ENCODE results near the gene PPCDC.

The PPCDC gene

DNA sequence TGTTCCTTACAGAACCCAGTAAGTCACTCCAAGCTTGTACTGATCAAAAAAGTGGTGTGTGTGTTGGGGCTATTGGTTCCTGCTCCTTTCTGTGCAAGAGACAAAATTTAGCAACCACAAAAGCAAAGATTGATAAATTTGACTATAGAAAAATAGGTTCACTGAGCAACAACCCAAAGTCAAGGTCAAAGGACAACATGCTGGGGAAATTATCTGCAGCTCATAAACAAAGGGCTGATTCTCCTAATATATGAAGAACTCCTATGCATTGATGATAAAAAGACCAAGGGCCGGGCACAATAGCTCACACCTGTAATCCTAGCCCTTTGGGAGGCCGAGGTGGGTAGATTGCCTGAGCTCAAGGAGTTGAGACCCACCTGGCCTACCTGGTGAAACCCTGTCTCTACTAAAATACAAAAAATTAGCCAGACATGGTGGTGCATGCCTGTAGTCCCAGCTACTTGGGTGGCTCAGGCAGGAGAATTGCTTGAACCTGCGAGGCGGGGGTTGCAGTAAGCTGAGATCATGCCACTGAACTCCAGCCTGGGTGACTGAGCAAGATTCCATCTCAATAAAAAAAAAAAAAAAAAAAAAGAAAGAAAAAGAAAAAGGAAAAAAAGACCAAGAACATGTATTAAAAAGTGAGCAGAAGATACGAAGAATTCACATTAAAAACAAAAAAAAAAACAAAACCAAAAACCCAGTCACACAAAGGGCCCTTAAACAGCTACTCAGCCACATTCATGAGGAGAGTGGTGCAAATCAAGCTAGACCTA lies 29.8 kb downstream of the PPCDC start:
- ATAC-seq: no peak
- TF ChIP-seq ZC3H10 (CRISPR knock-in tag; IDR thresholded peaks at IDR 0.05) (no peak), BACH2 (CRISPR knock-in tag; IDR thresholded peaks at IDR 0.05; ENCODE audit: borderline replicate concordance) (no peak), TCF4 (CRISPR knock-in tag; IDR thresholded peaks at IDR 0.05; ENCODE audit: borderline replicate concordance) (no peak), ZNF70 (CRISPR knock-in tag; IDR thresholded peaks at IDR 0.05) (no peak), RARB (CRISPR knock-in tag; IDR thresholded peaks at IDR 0.05) (no peak), TOX (CRISPR knock-in tag; IDR thresholded peaks at IDR 0.05; ENCODE audit: borderline replicate concordance) (no peak), ESRRG (CRISPR knock-in tag; IDR thresholded peaks at IDR 0.05) (no peak), ZFP3 (CRISPR knock-in tag; IDR thresholded peaks at IDR 0.05) (no peak), PPARA (CRISPR knock-in tag; IDR thresholded peaks at IDR 0.05; ENCODE audit: borderline replicate concordance) (no peak), GLIS3 (CRISPR knock-in tag; IDR thresholded peaks at IDR 0.05) (no peak), OSR1 (CRISPR knock-in tag; IDR thresholded peaks at IDR 0.05) (no peak), ZNF565 (CRISPR knock-in tag; conservative IDR thresholded peaks at IDR 0.05; ENCODE audit: low read depth) (no peak), POU6F1 (CRISPR knock-in tag; IDR thresholded peaks at IDR 0.05; ENCODE audit: borderline replicate concordance, low read depth) (no peak)
- TF ChIP-seq, protein P1, sequence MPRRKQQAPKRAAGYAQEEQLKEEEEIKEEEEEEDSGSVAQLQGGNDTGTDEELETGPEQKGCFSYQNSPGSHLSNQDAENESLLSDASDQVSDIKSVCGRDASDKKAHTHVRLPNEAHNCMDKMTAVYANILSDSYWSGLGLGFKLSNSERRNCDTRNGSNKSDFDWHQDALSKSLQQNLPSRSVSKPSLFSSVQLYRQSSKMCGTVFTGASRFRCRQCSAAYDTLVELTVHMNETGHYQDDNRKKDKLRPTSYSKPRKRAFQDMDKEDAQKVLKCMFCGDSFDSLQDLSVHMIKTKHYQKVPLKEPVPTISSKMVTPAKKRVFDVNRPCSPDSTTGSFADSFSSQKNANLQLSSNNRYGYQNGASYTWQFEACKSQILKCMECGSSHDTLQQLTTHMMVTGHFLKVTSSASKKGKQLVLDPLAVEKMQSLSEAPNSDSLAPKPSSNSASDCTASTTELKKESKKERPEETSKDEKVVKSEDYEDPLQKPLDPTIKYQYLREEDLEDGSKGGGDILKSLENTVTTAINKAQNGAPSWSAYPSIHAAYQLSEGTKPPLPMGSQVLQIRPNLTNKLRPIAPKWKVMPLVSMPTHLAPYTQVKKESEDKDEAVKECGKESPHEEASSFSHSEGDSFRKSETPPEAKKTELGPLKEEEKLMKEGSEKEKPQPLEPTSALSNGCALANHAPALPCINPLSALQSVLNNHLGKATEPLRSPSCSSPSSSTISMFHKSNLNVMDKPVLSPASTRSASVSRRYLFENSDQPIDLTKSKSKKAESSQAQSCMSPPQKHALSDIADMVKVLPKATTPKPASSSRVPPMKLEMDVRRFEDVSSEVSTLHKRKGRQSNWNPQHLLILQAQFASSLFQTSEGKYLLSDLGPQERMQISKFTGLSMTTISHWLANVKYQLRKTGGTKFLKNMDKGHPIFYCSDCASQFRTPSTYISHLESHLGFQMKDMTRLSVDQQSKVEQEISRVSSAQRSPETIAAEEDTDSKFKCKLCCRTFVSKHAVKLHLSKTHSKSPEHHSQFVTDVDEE (CRISPR knock-in tag; IDR thresholded peaks at IDR 0.05): no peak
- TF ChIP-seq, protein P2, sequence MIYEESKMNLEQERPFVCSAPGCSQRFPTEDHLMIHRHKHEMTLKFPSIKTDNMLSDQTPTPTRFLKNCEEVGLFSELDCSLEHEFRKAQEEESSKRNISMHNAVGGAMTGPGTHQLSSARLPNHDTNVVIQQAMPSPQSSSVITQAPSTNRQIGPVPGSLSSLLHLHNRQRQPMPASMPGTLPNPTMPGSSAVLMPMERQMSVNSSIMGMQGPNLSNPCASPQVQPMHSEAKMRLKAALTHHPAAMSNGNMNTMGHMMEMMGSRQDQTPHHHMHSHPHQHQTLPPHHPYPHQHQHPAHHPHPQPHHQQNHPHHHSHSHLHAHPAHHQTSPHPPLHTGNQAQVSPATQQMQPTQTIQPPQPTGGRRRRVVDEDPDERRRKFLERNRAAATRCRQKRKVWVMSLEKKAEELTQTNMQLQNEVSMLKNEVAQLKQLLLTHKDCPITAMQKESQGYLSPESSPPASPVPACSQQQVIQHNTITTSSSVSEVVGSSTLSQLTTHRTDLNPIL (CRISPR knock-in tag; IDR thresholded peaks at IDR 0.05; ENCODE audit: low read depth): no peak

DNA sequence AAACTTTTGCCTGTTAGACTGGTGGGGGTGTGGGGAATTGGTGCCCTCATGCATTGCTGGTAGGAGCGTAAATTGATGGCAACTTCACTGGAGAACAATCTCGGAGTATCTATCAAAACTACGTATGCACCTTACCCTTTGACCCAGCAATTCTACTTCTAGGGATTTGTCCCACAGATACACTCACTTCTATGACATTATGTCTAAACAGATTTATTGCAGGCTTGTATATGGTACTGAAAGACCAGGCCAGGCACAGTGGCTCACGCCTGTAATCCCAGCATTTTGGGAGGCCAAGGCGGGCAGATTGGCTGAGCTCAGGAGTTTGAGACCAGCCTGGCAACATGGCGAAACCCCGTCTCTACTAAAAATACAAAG lies 30.3 kb downstream of the PPCDC start:
- ATAC-seq: no peak
- TF ChIP-seq GLIS3 (CRISPR knock-in tag; IDR thresholded peaks at IDR 0.05) (no peak), ZNF8 (CRISPR knock-in tag; IDR thresholded peaks at IDR 0.05) (no peak), TCF4 (CRISPR knock-in tag; IDR thresholded peaks at IDR 0.05; ENCODE audit: borderline replicate concordance) (no peak), ZNF70 (CRISPR knock-in tag; IDR thresholded peaks at IDR 0.05) (no peak), OSR1 (CRISPR knock-in tag; IDR thresholded peaks at IDR 0.05) (no peak), TOX (CRISPR knock-in tag; IDR thresholded peaks at IDR 0.05; ENCODE audit: borderline replicate concordance) (no peak), CSDC2 (CRISPR knock-in tag; IDR thresholded peaks at IDR 0.05) (no peak), PPARA (CRISPR knock-in tag; IDR thresholded peaks at IDR 0.05; ENCODE audit: borderline replicate concordance) (no peak), ZC3H10 (CRISPR knock-in tag; IDR thresholded peaks at IDR 0.05) (no peak), ISL1 (CRISPR knock-in tag; IDR thresholded peaks at IDR 0.05) (no peak)
- TF ChIP-seq, protein P1 (CRISPR knock-in tag; IDR thresholded peaks at IDR 0.05): no peak

DNA sequence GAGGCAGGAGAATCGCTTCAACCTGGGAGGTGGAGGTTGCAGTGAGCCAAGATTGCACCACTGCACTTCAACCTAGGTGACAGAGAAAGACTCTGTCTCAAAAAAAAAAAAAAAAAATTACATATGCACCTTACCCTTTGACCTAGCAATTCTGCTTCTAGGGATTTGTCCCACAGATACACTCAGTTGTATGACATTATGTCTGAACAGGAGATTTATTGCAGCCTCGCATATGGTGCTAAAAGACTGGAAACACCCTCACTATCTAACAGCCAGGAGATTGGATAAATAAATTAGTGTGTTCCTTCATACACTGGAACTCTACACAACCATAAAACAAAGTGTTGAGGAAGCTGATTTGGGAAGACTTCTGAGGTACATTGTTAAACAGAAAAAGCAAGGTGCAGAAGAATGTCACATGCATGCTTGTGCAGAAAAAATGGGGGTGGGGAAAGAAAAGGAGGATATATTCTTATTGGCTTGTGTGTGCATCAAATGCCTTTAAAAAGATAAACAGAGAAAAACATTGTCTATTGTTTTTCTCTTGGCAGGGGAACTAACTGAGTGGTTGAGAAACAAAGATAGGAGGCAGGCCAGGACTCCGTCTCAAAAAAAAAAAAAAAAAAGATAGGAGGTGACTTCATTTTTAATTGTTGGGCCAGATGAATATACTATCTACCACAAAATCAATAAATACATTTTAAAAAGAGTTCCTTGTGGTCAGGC lies 30.9 kb downstream of the PPCDC start:
- no peak for ATAC-seq

More for the DNA sequence above, 30.9 kb downstream of the PPCDC start:
- TF ChIP-seq SNAI2 (CRISPR knock-in tag; IDR thresholded peaks at IDR 0.05) (no peak), TOX (CRISPR knock-in tag; IDR thresholded peaks at IDR 0.05; ENCODE audit: borderline replicate concordance) (no peak)
- TF ChIP-seq, protein P3, sequence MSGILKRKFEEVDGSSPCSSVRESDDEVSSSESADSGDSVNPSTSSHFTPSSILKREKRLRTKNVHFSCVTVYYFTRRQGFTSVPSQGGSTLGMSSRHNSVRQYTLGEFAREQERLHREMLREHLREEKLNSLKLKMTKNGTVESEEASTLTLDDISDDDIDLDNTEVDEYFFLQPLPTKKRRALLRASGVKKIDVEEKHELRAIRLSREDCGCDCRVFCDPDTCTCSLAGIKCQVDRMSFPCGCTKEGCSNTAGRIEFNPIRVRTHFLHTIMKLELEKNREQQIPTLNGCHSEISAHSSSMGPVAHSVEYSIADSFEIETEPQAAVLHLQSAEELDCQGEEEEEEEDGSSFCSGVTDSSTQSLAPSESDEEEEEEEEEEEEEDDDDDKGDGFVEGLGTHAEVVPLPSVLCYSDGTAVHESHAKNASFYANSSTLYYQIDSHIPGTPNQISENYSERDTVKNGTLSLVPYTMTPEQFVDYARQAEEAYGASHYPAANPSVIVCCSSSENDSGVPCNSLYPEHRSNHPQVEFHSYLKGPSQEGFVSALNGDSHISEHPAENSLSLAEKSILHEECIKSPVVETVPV (CRISPR knock-in tag; IDR thresholded peaks at IDR 0.05): no peak
- TF ChIP-seq, protein P1 (CRISPR knock-in tag; IDR thresholded peaks at IDR 0.05): no peak
